HG02870 (cell line): Measurements from ENCODE around the gene PRDM16.
"Not testable (repeated sequence)": the region's sequence is repeated elsewhere in the genome, so short reads cannot be mapped to it uniquely, and the experiment has no call there.

Experiments used
- ATAC-seq: cut with Tn5 transposase; IDR thresholded peaks from one replicate; pipeline ENCODE4 v1.9.1; 2021; ENCODE audit warnings: mild to moderate bottlenecking, moderate library complexity; ENCODE audit not compliant: unreplicated experiment

The PRDM16 gene

GRCh38 chr1:3237994-3238702 lies 169.1 kb downstream of the PRDM16 start:
- no peak for ATAC-seq

GRCh38 chr1:3238703-3239278 lies 169.8 kb downstream of the PRDM16 start:
- ATAC-seq = no peak

GRCh38 chr1:3239991-3240390 lies 171.0 kb downstream of the PRDM16 start:
- ATAC-seq = not testable (repeated sequence)

- ATAC-seq = no peak
Observed at GRCh38 chr1:3240524-3241235, 171.7 kb downstream of the PRDM16 start.

GRCh38 chr1:3241236-3241550 lies 172.2 kb downstream of the PRDM16 start:
- ATAC-seq = no peak

GRCh38 chr1:3241673-3242407 lies 172.8 kb downstream of the PRDM16 start:
- no peak for ATAC-seq

GRCh38 chr1:3242408-3243260 lies 173.6 kb downstream of the PRDM16 start:
- no peak for ATAC-seq

- no peak for ATAC-seq
Observed at GRCh38 chr1:3243304-3243703, 174.3 kb downstream of the PRDM16 start.

- ATAC-seq = no peak
Observed at GRCh38 chr1:3244025-3244926, 175.3 kb downstream of the PRDM16 start.

- no peak for ATAC-seq
Observed at GRCh38 chr1:3244927-3245315, 175.9 kb downstream of the PRDM16 start.

- no peak for ATAC-seq
Observed at GRCh38 chr1:3245344-3245743, 176.3 kb downstream of the PRDM16 start.

- no peak for ATAC-seq
Observed at GRCh38 chr1:3245768-3246167, 176.8 kb downstream of the PRDM16 start.

- no peak for ATAC-seq
Observed at GRCh38 chr1:3246251-3246650, 177.2 kb downstream of the PRDM16 start.

- ATAC-seq = no peak
Observed at GRCh38 chr1:3247521-3248121, 178.6 kb downstream of the PRDM16 start.

GRCh38 chr1:3248155-3249141 lies 179.4 kb downstream of the PRDM16 start:
- ATAC-seq = no peak

- ATAC-seq = no peak
Observed at GRCh38 chr1:3249231-3249630, 180.2 kb downstream of the PRDM16 start.

GRCh38 chr1:3249631-3250501 lies 180.9 kb downstream of the PRDM16 start:
- ATAC-seq = no peak
